Measurements from ENCODE around the gene SNX8. TPM values are rescaled to one million over a fixed set of nuclear protein-coding genes. Genes with fewer than 3 reads are reported as not detected.

SNX8 gene
- total and polyA plus RNA-seq, 2 of the 4 experiments (the other 2 are of a cell fraction), result 7.7 to 55.9 TPM

DNA sequence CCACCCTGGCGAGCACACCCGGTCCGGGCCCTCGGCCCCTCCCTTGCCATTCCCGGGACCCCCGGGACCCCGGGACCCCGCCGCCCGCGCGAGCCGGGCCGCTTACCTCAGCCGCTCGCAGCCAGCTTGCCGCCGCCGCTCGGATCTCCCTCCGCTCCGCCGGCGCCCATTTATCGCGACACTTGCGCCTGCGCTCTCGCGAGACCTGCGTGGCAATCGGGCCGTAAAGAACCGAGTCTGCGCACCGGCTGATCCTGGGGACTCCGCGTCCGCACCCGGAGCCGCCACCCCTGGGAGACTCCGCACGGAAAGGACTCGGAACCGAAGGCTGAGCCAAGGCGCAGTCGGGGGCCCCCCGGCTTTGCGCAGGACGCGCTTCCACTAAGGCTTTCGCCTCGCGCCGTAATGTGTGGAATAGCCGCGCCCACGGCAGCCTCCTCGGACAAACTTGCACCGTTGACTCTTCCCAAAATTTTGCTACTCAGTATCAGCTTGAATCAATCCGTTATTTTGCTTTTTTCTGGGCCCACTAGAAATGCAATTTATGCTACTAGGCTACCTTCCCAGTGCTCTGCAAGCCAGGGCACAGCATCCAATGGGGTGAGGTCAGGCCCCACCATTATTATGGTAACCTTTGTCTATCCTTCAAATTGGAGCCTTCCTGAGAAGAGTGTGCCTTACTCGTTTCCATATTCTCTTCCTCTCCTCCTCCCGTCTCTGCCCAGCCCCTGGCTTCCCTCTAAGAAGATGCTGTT, 81.3 kb downstream of the SNX8 start, which contains the start of gene MAD1L1:
Gene MAD1L1 (minus strand): TSS at position 180 of the 755 bp plus-strand sequence. CDS start 2,812 bp downstream, outside the sequence.
- Histone ChIP-seq H4K8ac (ENCODE audit: low read depth in 2 of 2, low read length in 2 of 2) (peak within 1 kb of the TSS; percentile 82 to 92), H3K23ac (ENCODE audit: low read depth, low read length) (peak within 1 kb of the TSS; percentile 7; the same call in 1 of the 2 replicates), H2AK9ac (replicated peaks; ENCODE audit: low read depth, low read length, poor library complexity) (peak within 1 kb of the TSS; percentile 78), H3K4me3 (ENCODE audit: insufficient read depth, low read depth, low read length) (peak within 1 kb of the TSS; percentile 70), H2BK20ac (ENCODE audit: low read depth, low read length) (no peak within 1 kb of the TSS), H3K56ac (ENCODE audit: extremely low read depth, insufficient read depth, low read length) (peak within 1 kb of the TSS; percentile 35; the same call in 1 of the 2 replicates), H2BK15ac (ENCODE audit: low read depth, low read length) (no peak within 1 kb of the TSS), H2BK5ac (ENCODE audit: low read depth, low read length, poor library complexity, severe bottlenecking) (peak within 1 kb of the TSS; percentile 65), H3K27ac (ENCODE audit: insufficient read depth, low read length) (peak within 1 kb of the TSS; percentile 72), H3K9me1 (ENCODE audit: insufficient read depth, low read length) (peaks cover 5% of the 10 kb centered on the region; the same call in 1 of the 2 replicates), H3K4ac (ENCODE audit: low read depth, low read length) (peak within 1 kb of the TSS; percentile 33), H3K9ac (ENCODE audit: low read depth, low read length) (peak within 1 kb of the TSS; percentile 81), H3K9me3 (ENCODE audit: control insufficient read depth, insufficient read depth, low read length) (no peaks in the 10 kb centered on the region), H3K36me3 (ENCODE audit: control insufficient read depth, insufficient read depth, low read length) (peaks cover 28% of the 10 kb centered on the region), H3K14ac (replicated peaks; ENCODE audit: low read depth, low read length) (peak within 1 kb of the TSS; percentile 23), H3K18ac (ENCODE audit: low read depth, low read length) (0 out of 2 replicates have a peak within 1 kb of the TSS, but pooled peaks have one; percentile 26), H3K27me3 (ENCODE audit: control insufficient read depth, insufficient read depth, low read length) (no peaks in the 10 kb centered on the region), H3K4me1 (ENCODE audit: control insufficient read depth, insufficient read depth, low read length) (peaks cover 3% of the 10 kb centered on the region), H2BK120ac (ENCODE audit: low read depth, low read length) (no peak within 1 kb of the TSS), H2AK5ac (ENCODE audit: low read depth, low read length) (peak within 1 kb of the TSS; percentile 37), H4K91ac (ENCODE audit: insufficient read depth, low read depth, low read length) (peak within 1 kb of the TSS; percentile 47), H4K5ac (ENCODE audit: low read depth, low read length) (peak within 1 kb of the TSS; percentile 87), H2AFZ (replicated peaks; ENCODE audit: low read length, poor library complexity) (peak within 1 kb of the TSS; percentile 89), H3K79me1 (ENCODE audit: low read depth in 1 of 2, low read length in 2 of 2) (peaks cover 15 to 46% of the 10 kb centered on the region in 2 experiments), H4K20me1 (ENCODE audit: insufficient read depth, low read length) (no peaks in the 10 kb centered on the region; the same call in 1 of the 2 replicates), H3K4me2 (ENCODE audit: low read depth, low read length) (peak within 1 kb of the TSS; percentile 82)
- in situ Hi-C loops (cut with MboI; ENCODE audit: low sequenced_read_pairs), result no loop called here
- peak; percentile 93 for ATAC-seq (ENCODE audit: low read depth)
- dilution Hi-C loops (cut with HindIII; ENCODE audit: low sequenced_read_pairs, unreplicated experiment), result no loop called here
- DNase-seq, result peak; percentile 88
- ChIA-PET CTCF (no interaction called here), POLR2A (ENCODE audit: unreplicated experiment) (no interaction called here)
- no TSS peak for BruUV-seq (replicated peaks)
- intact Hi-C loops (cut with micrococcal nuclease), result no loop called here
- 0 out of 2 replicates have a peak, but pooled peaks have one; percentile 1 for TF ChIP-seq SMC3 (IDR thresholded peaks at IDR 0.05; ENCODE audit: low read depth, low read length)
- TF ChIP-seq POLR2A (IDR thresholded peaks at IDR 0.05; ENCODE audit: low read depth, low read length), result peak; percentile 38; the same call in 1 of the 2 replicates
- TF ChIP-seq MAFK (IDR thresholded peaks at IDR 0.05; ENCODE audit: low read depth, low read length), result peak; percentile 67
- peak; percentile 54; the same call in 1 of the 2 replicates for TF ChIP-seq MAZ (IDR thresholded peaks at IDR 0.05; ENCODE audit: borderline replicate concordance, low read depth, low read length)
- TF ChIP-seq CHD1 (IDR thresholded peaks at IDR 0.05; ENCODE audit: low read depth, low read length), result no peak
- 1% methylated on average over 33 of the region's 63 CpGs; no CpG with 5 or more reads in 1 of the 2 experiments for WGBS, 2 experiments (ENCODE audit: extremely low coverage in 2 of 2, insufficient read length in 1 of 2)

All from IMR-90 (cell line).